Ectodermal cell (in vitro differentiated cells): ENCODE data around the gene SLC9A1.
A peak's percentile ranks its signal among the peaks of the same experiment; 100 is the strongest.

ENCODE experiments used
- H3K27ac ChIP-seq: 2 replicates; pipeline ENCODE4 v1.7.0; 2013; ENCODE audit warnings: mild to moderate bottlenecking, low read depth, low read length; ENCODE audit not compliant: insufficient read depth, poor library complexity, severe bottlenecking
- H3K27me3 ChIP-seq: 2 replicates; pipeline ENCODE4 v1.7.0; 2013; ENCODE audit warnings: mild to moderate bottlenecking, low read length; ENCODE audit not compliant: insufficient read depth, control insufficient read depth, poor library complexity, severe bottlenecking
- H3K36me3 ChIP-seq: one replicate; pipeline ENCODE4 v1.7.0; 2013; ENCODE audit warnings: low read length; ENCODE audit not compliant: control insufficient read depth, insufficient read depth
- H3K4me1 ChIP-seq: one replicate; pipeline ENCODE4 v1.7.0; 2013; ENCODE audit warnings: low read length; ENCODE audit not compliant: control insufficient read depth, insufficient read depth
- H3K4me3 ChIP-seq: 2 replicates; pipeline ENCODE4 v1.7.0; 2013; ENCODE audit warnings: low read depth, low read length, control low read depth; ENCODE audit not compliant: insufficient read depth
- H3K9me3 ChIP-seq: 2 replicates; pipeline ENCODE4 v1.7.0; 2013; ENCODE audit warnings: mild to moderate bottlenecking, low read length, moderate library complexity; ENCODE audit not compliant: control insufficient read depth
- WGBS, 2 experiments: methylation state at CpG; one replicate each; pipeline ENCODE4 v1.1.7; 2013; ENCODE audit warnings: missing lambda C conversion rate in 2 of 2; 5-methylcytosine and 5-hydroxymethylcytosine counted together

SLC9A1 gene

DNA sequence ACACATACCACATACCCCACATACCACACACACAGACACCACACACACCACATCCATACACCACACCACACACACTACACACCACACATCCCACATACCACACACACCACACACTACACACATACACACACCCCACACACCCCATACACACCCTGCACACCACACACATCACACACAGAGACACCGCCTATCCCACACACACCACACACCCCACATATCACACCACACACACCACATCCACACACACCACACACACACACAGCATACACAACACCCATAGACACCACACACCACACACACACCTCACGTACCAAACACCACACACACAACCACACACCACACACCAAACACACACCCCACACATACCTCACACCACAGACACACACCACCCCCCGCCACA is 68.3 kb downstream of the SLC9A1 start:
- peaks cover 2% of the 10 kb centered on the region for H3K9me3 ChIP-seq
- H3K4me3 ChIP-seq = no peak overlapping the region
- no peaks in the 10 kb centered on the region for H3K27me3 ChIP-seq
- H3K4me1 ChIP-seq = no peaks in the 10 kb centered on the region
- no peak overlapping the region for H3K27ac ChIP-seq
- H3K36me3 ChIP-seq = no peaks in the 10 kb centered on the region
- 85 to 93% methylated on average over 3 of the region's 3 CpGs for WGBS, 2 experiments

DNA sequence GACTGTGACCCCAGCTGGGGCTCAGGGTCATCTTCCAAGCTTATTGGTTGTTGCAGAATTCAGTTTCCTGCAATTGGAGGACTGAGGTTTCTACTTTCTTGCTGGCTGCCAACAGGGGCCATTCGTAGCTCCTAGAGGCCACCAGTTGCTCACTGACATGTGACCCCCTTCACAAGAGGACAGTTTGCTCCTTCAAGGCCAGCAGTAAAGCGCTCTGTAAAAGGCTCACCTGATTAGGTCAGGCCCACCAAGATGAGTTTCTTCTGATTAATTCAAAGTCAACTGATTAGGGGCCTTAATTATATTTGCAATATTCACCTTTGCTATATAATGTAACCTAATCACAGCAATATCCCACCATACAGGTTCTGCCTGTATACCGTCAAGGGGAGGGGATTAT is 68.9 kb downstream of the SLC9A1 start:
- peaks cover 2% of the 10 kb centered on the region for H3K9me3 ChIP-seq
- no peaks in the 10 kb centered on the region for H3K36me3 ChIP-seq
- no peak overlapping the region for H3K4me3 ChIP-seq
- WGBS, 2 experiments = 86 to 92% methylated on average over 3 of the region's 3 CpGs
- no peak overlapping the region for H3K27ac ChIP-seq
- H3K27me3 ChIP-seq = no peaks in the 10 kb centered on the region
- no peaks in the 10 kb centered on the region for H3K4me1 ChIP-seq

- H3K36me3 ChIP-seq = no peaks in the 10 kb centered on the region
- H3K4me1 ChIP-seq = no peaks in the 10 kb centered on the region
- WGBS, 2 experiments = 91 to 92% methylated on average over 4 of the region's 4 CpGs
- no peak overlapping the region for H3K27ac ChIP-seq
- H3K4me3 ChIP-seq = no peak overlapping the region
- H3K27me3 ChIP-seq = no peaks in the 10 kb centered on the region
- H3K9me3 ChIP-seq = peaks cover 2% of the 10 kb centered on the region
Measured at GRCh38 chr1:27084107-27084506, 70.8 kb downstream of the SLC9A1 start.

DNA sequence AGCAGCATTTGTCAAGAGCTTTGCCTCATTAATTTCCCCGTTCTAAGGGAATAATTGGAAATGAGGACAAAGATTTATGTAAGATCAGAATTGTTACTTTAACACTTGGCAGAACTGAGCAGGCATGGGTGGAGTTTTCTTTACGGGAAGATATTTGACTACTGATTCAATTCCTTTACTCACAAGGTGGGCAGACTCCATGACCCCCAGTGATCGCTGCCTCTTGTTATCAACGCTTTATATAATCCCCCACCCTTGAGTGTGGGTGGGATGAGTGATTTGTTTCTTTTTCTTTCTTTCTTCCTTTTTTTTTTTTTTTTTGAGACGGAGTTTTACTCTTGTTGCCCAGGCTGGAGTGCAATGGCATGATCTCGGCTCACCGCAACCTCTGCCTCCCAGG is 77.0 kb downstream of the SLC9A1 start:
- Histone ChIP-seq H3K4me3 (no peak overlapping the region), H3K4me1 (no peaks in the 10 kb centered on the region), H3K36me3 (no peaks in the 10 kb centered on the region), H3K9me3 (no peaks in the 10 kb centered on the region), H3K27ac (no peak overlapping the region), H3K27me3 (no peaks in the 10 kb centered on the region)
- 88 to 94% methylated on average over 2 to 3 of the region's 7 CpGs for WGBS, 2 experiments

DNA sequence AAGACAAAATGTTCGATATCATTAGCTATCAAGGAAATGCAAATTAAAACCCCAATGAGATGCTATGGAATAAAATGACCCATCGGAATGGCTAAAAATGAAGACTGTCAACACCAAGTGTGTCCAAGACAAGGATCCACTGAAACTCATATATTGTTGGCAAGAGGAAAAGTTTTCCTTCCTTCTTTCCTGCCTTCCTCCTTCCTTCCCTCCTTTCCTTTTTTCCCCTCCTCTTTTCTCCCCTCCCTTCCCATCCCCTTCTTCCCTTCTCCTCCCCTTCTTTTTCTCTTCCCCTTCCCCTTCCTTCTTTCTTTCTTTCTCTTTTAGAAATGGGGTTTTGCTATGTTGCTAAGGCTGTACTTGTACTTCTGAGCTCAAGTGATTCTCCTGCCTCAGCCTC is 78.1 kb downstream of the SLC9A1 start:
- no peaks in the 10 kb centered on the region for H3K9me3 ChIP-seq
- H3K4me3 ChIP-seq = no peak overlapping the region
- H3K36me3 ChIP-seq = no peaks in the 10 kb centered on the region
- WGBS, 2 experiments = 91 to 100% methylated on average over 1 to 2 of the region's 2 CpGs
- H3K27me3 ChIP-seq = no peaks in the 10 kb centered on the region
- H3K4me1 ChIP-seq = no peaks in the 10 kb centered on the region
- H3K27ac ChIP-seq = no peak overlapping the region

DNA sequence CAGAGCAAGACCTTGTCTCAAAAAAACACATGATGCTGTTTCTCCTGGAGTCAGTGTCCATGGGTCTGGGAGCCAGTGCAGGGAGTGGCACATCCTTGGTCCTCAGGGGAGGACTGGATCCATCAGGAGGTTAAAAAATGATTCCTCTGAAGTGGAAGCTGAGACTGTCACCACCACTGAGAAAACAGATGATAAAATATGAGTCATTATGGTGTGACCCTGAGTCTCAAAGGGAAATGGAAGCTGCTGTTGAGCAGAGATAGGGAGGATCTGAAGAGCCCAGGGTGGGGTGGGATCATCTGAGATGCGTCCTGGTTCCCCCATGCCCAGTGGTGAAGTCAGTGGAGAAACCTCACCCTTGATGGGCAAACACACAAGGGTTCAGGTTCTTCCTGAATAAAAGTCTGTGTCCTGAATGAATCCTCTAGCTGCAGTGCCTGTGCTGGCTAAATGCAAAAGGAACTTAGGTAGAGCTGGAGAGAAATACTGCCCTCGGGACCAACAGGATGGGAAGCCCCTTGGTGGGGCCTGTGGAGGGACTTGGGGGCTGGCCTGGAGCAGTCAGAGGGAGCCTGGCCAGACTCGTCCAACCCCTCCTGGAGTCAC is 80.6 kb downstream of the SLC9A1 start:
- Histone ChIP-seq H3K27me3 (no peaks in the 10 kb centered on the region), H3K9me3 (no peaks in the 10 kb centered on the region), H3K4me1 (peaks cover 15% of the 10 kb centered on the region), H3K36me3 (no peaks in the 10 kb centered on the region), H3K4me3 (no peak overlapping the region), H3K27ac (no peak overlapping the region)
- WGBS, 2 experiments = 83 to 85% methylated on average over 3 of the region's 3 CpGs

DNA sequence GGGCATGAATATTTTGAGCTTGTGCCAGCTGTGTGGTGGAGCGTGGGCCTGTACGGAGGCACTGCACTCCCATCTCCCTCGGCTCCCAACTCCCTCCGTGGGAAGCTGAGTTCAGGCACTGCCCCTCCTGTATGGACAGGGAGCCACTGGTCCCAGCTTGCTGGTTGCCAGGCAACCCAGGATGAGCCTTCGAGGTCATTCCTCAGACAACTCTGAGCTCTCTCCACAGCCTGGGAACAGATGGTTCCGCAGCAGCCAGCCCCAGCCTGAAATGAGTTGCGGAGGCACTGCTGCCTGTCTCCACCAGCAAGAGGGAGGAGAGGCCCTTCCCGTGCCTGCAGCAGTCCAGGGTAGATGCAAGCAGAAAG is 83.9 kb downstream of the SLC9A1 start:
- H3K27ac ChIP-seq = peak overlapping the region; percentile 53
- no peak overlapping the region for H3K4me3 ChIP-seq
- 54% methylated on average over 8 of the region's 8 CpGs for WGBS, 2 experiments

GRCh38 chr1:27070390-27071048 is 84.4 kb downstream of the SLC9A1 start:
- WGBS, 2 experiments = 84 to 86% methylated on average over 12 of the region's 12 CpGs
- peaks cover 15% of the 10 kb centered on the region for H3K4me1 ChIP-seq
- H3K36me3 ChIP-seq = no peaks in the 10 kb centered on the region
- no peaks in the 10 kb centered on the region for H3K9me3 ChIP-seq
- no peaks in the 10 kb centered on the region for H3K27me3 ChIP-seq
- no peak overlapping the region for H3K4me3 ChIP-seq
- no peak overlapping the region for H3K27ac ChIP-seq

More for the DNA sequence above, 83.9 kb downstream of the SLC9A1 start:
- Histone ChIP-seq H3K36me3 (no peaks in the 10 kb centered on the region), H3K9me3 (no peaks in the 10 kb centered on the region), H3K4me1 (peaks cover 15% of the 10 kb centered on the region), H3K27me3 (no peaks in the 10 kb centered on the region)

- 91 to 96% methylated on average over 4 of the region's 4 CpGs for WGBS, 2 experiments
- H3K36me3 ChIP-seq = no peaks in the 10 kb centered on the region
- H3K9me3 ChIP-seq = no peaks in the 10 kb centered on the region
- H3K27me3 ChIP-seq = no peaks in the 10 kb centered on the region
- no peak overlapping the region for H3K4me3 ChIP-seq
- peaks cover 15% of the 10 kb centered on the region for H3K4me1 ChIP-seq
- H3K27ac ChIP-seq = no peak overlapping the region
Measured at GRCh38 chr1:27068922-27069321, 86.0 kb downstream of the SLC9A1 start.

- Histone ChIP-seq H3K4me3 (no peak overlapping the region), H3K9me3 (no peaks in the 10 kb centered on the region), H3K27me3 (no peaks in the 10 kb centered on the region), H3K36me3 (no peaks in the 10 kb centered on the region), H3K27ac (no peak overlapping the region), H3K4me1 (peaks cover 10% of the 10 kb centered on the region)
- WGBS, 2 experiments = 93 to 96% methylated on average over 5 of the region's 5 CpGs
Measured at GRCh38 chr1:27065999-27066630, 88.8 kb downstream of the SLC9A1 start.
